AG20443 (cell line): Measurements from ENCODE around the gene RNF150.

Source experiments
- DNase-seq: peaks from one replicate; pipeline ENCODE4 v3.0.0; 2012; ENCODE audit warnings: low spot score, mixed read lengths

RNF150 gene

GRCh38 chr4:140906993-140907962 lies 226.0 kb downstream of the RNF150 start:
- no peak for DNase-seq

- no peak for DNase-seq
Measured at GRCh38 chr4:140904904-140905303, 228.4 kb downstream of the RNF150 start.

- no peak for DNase-seq
Measured at GRCh38 chr4:140903522-140904475, 229.5 kb downstream of the RNF150 start.

GRCh38 chr4:140901736-140902336 lies 231.4 kb downstream of the RNF150 start:
- DNase-seq, result no peak

- DNase-seq, result peak; percentile 63
Measured at GRCh38 chr4:140893939-140894338, 239.3 kb downstream of the RNF150 start.

- no peak for DNase-seq
Measured at GRCh38 chr4:140888054-140888453, 245.2 kb downstream of the RNF150 start.

GRCh38 chr4:140887467-140887866 lies 245.8 kb downstream of the RNF150 start:
- DNase-seq, result no peak

GRCh38 chr4:140884431-140885058 lies 248.7 kb downstream of the RNF150 start:
- peak; percentile 82 for DNase-seq

- DNase-seq, result no peak
Measured at GRCh38 chr4:140877781-140878180, 255.5 kb downstream of the RNF150 start.

- peak; percentile 57 for DNase-seq
Measured at GRCh38 chr4:140876615-140877364, 256.5 kb downstream of the RNF150 start.

GRCh38 chr4:140875746-140876452 lies 257.4 kb downstream of the RNF150 start:
- DNase-seq, result no peak

GRCh38 chr4:140874056-140874455 lies 259.2 kb downstream of the RNF150 start:
- DNase-seq, result no peak

- no peak for DNase-seq
Measured at GRCh38 chr4:140871368-140871767, 261.9 kb downstream of the RNF150 start.

- no peak for DNase-seq
Measured at GRCh38 chr4:140870427-140870826, 262.8 kb downstream of the RNF150 start.

GRCh38 chr4:140869446-140869845 lies 263.8 kb downstream of the RNF150 start:
- DNase-seq, result no peak

GRCh38 chr4:140867356-140867755 lies 265.9 kb downstream of the RNF150 start:
- DNase-seq, result no peak

GRCh38 chr4:140866492-140867005 lies 266.7 kb downstream of the RNF150 start:
- DNase-seq, result no peak

GRCh38 chr4:140865253-140866217 lies 267.7 kb downstream of the RNF150 start:
- no peak for DNase-seq

GRCh38 chr4:140863197-140863596 lies 270.1 kb downstream of the RNF150 start:
- no peak for DNase-seq
